HepG2 (cell line): ENCODE data around the gene IER2. TPM values are rescaled to one million over a fixed set of nuclear protein-coding genes. Genes with fewer than 3 reads are reported as not detected.

Source experiments
- ADNP ChIP-seq: sonication (generic); formaldehyde crosslinking; IDR thresholded peaks from 2 replicates; pipeline ENCODE4 v1.4.0; 2020; ENCODE audit warnings: missing genetic modification reagents
- DRAP1 ChIP-seq: IDR thresholded peaks from 2 replicates; pipeline ENCODE4 v1.6.1; 2016; ENCODE audit warnings: missing genetic modification reagents, missing compliant biosample characterization
- FOSL2 ChIP-seq: sonication (generic); formaldehyde crosslinking; IDR thresholded peaks from 2 replicates; pipeline ENCODE4 v1.4.0; 2020; ENCODE audit warnings: missing genetic modification reagents
- FOXA3 ChIP-seq: IDR thresholded peaks from 2 replicates; pipeline ENCODE4 v1.6.1; 2016; ENCODE audit warnings: missing genetic modification reagents, missing compliant biosample characterization
- KMT2A ChIP-seq: sonication (generic); formaldehyde crosslinking; IDR thresholded peaks from 2 replicates; pipeline ENCODE4 v1.4.0; 2020; ENCODE audit warnings: missing genetic modification reagents
- MTA1 ChIP-seq: sonication (generic); formaldehyde crosslinking; IDR thresholded peaks from 2 replicates; pipeline ENCODE4 v1.4.0; 2020; ENCODE audit warnings: missing genetic modification reagents, mild to moderate bottlenecking, borderline replicate concordance
- NFIC ChIP-seq: IDR thresholded peaks from 2 replicates; pipeline ENCODE4 v1.6.1; 2012; ENCODE audit warnings: mild to moderate bottlenecking, low read length, inconsistent platforms
- NR1H2 ChIP-seq: sonication (generic); formaldehyde crosslinking; IDR thresholded peaks from 2 replicates; pipeline ENCODE4 v1.8.1; 2022; ENCODE audit warnings: low read depth, missing genetic modification reagents, borderline replicate concordance
- RELA ChIP-seq: sonication (generic); formaldehyde crosslinking; IDR thresholded peaks from 2 replicates; pipeline ENCODE4 v1.4.0; 2020; ENCODE audit warnings: missing genetic modification reagents
- TOPORS ChIP-seq: sonication (generic); formaldehyde crosslinking; IDR thresholded peaks from 2 replicates; pipeline ENCODE4 v1.8.0; 2023; ENCODE audit warnings: mild to moderate bottlenecking, missing genetic modification reagents
- WIZ ChIP-seq: sonication (generic); formaldehyde crosslinking; IDR thresholded peaks from 2 replicates; pipeline ENCODE4 v1.5.1; 2020; ENCODE audit warnings: mild to moderate bottlenecking, missing genetic modification reagents
- ZBTB3 ChIP-seq: sonication (generic); formaldehyde crosslinking; IDR thresholded peaks from 2 replicates; pipeline ENCODE4 v1.4.0; 2020; ENCODE audit warnings: low read depth, mild to moderate bottlenecking, moderate library complexity, missing genetic modification reagents, borderline replicate concordance
- ZBTB49 ChIP-seq: sonication (generic); formaldehyde crosslinking; IDR thresholded peaks from 2 replicates; pipeline ENCODE4 v1.4.0; 2020; ENCODE audit warnings: missing genetic modification reagents, borderline replicate concordance
- ZKSCAN8 ChIP-seq: IDR thresholded peaks from 2 replicates; pipeline ENCODE4 v1.6.1; 2016; ENCODE audit warnings: borderline replicate concordance, missing genetic modification reagents, missing compliant biosample characterization
- ZMYM2 ChIP-seq: sonication (generic); formaldehyde crosslinking; IDR thresholded peaks from 2 replicates; pipeline ENCODE4 v1.8.0; 2022; ENCODE audit warnings: mild to moderate bottlenecking, missing genetic modification reagents
- ZNF10 ChIP-seq: sonication (generic); formaldehyde crosslinking; IDR thresholded peaks from 2 replicates; pipeline ENCODE4 v1.4.0; 2020; ENCODE audit warnings: mild to moderate bottlenecking, low read depth, missing genetic modification reagents, borderline replicate concordance
- ZNF281 ChIP-seq: sonication (generic); formaldehyde crosslinking; IDR thresholded peaks from 2 replicates; pipeline ENCODE4 v1.4.0; 2020; ENCODE audit warnings: missing genetic modification reagents, borderline replicate concordance
- ZNF580 ChIP-seq: IDR thresholded peaks from 2 replicates; pipeline ENCODE4 v1.6.1; 2016; ENCODE audit warnings: low read depth, borderline replicate concordance
- ZNF713 ChIP-seq: sonication (generic); formaldehyde crosslinking; IDR thresholded peaks from 2 replicates; pipeline ENCODE4 v1.4.0; 2020; ENCODE audit warnings: mild to moderate bottlenecking, missing genetic modification reagents
- ZNF788 ChIP-seq: sonication (generic); formaldehyde crosslinking; IDR thresholded peaks from 2 replicates; pipeline ENCODE4 v1.5.0; 2020; ENCODE audit warnings: mild to moderate bottlenecking, missing genetic modification reagents, borderline replicate concordance
- ZSCAN22 ChIP-seq: sonication (generic); formaldehyde crosslinking; IDR thresholded peaks from 2 replicates; pipeline ENCODE4 v1.4.0; 2020; ENCODE audit warnings: mild to moderate bottlenecking, missing genetic modification reagents
- ZUFSP ChIP-seq: sonication (generic); formaldehyde crosslinking; IDR thresholded peaks from 2 replicates; pipeline ENCODE4 v1.9.0; 2021; ENCODE audit warnings: missing genetic modification reagents, mild to moderate bottlenecking, borderline replicate concordance
- polyA plus RNA-seq, 8 experiments: library from polyadenylated mRNA; depleted of rRNA in 3 of 8; stranded (reverse) in 7 of 8; unstranded in 1 of 8; fragments of >200 nt; fragmentation: Illumina TruSeq in 4 of 8; extraction: Trizol in 4 of 8; gene quantifications; 2 replicates each; pipeline versions ENCODE4 v1.2.1 to v1.2.3, GENCODE V29; 2011 to 2016; ENCODE audit warnings: low read depth in 4 of 8, missing spikeins in 1 of 8, mixed read lengths in 1 of 8; ENCODE audit not compliant: insufficient read depth in 1 of 8
- total RNA-seq, 5 experiments: library from RNA; depleted of rRNA; stranded (reverse); fragments of >200 nt; fragmentation: Illumina TruSeq; extraction: Trizol; gene quantifications; 2 replicates each; pipeline ENCODE4 v1.2.3, GENCODE V29; 2016; ENCODE audit warnings: low read depth in 1 of 5

Gene IER2
- total and polyA plus RNA-seq, 2 of the 13 experiments (the other 11 are each of a cell fraction or from before 2014, with no cell fraction given) = 10.1 to 14.3 TPM

GRCh38 chr19:13190781-13191540 is 40.8 kb downstream of the IER2 start (continued):
- TF ChIP-seq ZSCAN22 (CRISPR knock-in tag) (no peak), MTA1 (peak; percentile 27; the same call in 1 of the 2 replicates), TOPORS (CRISPR knock-in tag) (no peak), NR1H2 (CRISPR knock-in tag) (no peak), ZNF788 (CRISPR knock-in tag) (no peak; the same call in 1 of the 2 replicates), ZBTB49 (CRISPR knock-in tag) (no peak), KMT2A (CRISPR knock-in tag) (no peak), ZNF10 (CRISPR knock-in tag) (no peak), ZMYM2 (CRISPR knock-in tag) (peak; percentile 95), RELA (CRISPR knock-in tag) (no peak), ZNF580 (CRISPR knock-in tag) (peak; percentile 20; the same call in 1 of the 2 replicates), FOSL2 (CRISPR knock-in tag) (no peak; the same call in 1 of the 2 replicates), WIZ (CRISPR knock-in tag) (peak; percentile 50; the same call in 1 of the 2 replicates), NFIC (no peak), ZNF281 (CRISPR knock-in tag) (peak; percentile 28; the same call in 1 of the 2 replicates), ZNF713 (no peak), FOXA3 (CRISPR knock-in tag) (peak; percentile 31; the same call in 1 of the 2 replicates), ZUFSP (CRISPR knock-in tag) (no peak), ADNP (CRISPR knock-in tag) (peak; percentile 73; the same call in 1 of the 2 replicates), ZBTB3 (CRISPR knock-in tag) (no peak), DRAP1 (no peak), ZKSCAN8 (no peak; the same call in 1 of the 2 replicates)
